ENCODE data around the gene RAD51B.

DNA sequence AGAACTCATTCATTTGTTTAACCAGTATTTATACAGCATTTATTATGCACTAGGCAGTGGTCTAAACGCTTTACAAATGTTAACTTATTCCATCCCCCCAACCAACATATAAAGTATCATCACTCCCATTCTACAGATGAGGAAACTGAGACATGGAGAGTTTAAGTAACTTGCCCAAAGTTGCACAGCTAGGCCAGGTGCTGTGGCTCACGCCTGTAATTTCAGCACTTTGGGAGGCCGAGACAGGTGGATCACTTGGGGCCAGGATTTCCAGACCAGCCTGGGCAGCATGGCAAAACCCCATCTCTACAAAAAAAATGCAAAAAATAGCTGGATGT lies 935.4 kb downstream of the RAD51B start:
- TF ChIP-seq CTCF (IDR thresholded peaks at IDR 0.05; ENCODE audit: insufficient read depth, low read length) (no peak), POLR2AphosphoS5 (IDR thresholded peaks at IDR 0.05; ENCODE audit: low read depth) (no peak), REST (IDR thresholded peaks at IDR 0.05; ENCODE audit: insufficient replicate concordance, low read depth) (no peak), GABPA (IDR thresholded peaks at IDR 0.05; ENCODE audit: low read depth) (no peak), SPI1 (IDR thresholded peaks at IDR 0.05; ENCODE audit: borderline replicate concordance, low read depth) (no peak)

Data from HL-60 (cell line).